ENCODE results near the gene DYNLT3. TPM values are rescaled to one million over a fixed set of nuclear protein-coding genes. Genes with fewer than 3 reads are reported as not detected.

The DYNLT3 gene
- total RNA-seq, 2 experiments from 2014 or later = 12.7 to 13.1 TPM

DNA sequence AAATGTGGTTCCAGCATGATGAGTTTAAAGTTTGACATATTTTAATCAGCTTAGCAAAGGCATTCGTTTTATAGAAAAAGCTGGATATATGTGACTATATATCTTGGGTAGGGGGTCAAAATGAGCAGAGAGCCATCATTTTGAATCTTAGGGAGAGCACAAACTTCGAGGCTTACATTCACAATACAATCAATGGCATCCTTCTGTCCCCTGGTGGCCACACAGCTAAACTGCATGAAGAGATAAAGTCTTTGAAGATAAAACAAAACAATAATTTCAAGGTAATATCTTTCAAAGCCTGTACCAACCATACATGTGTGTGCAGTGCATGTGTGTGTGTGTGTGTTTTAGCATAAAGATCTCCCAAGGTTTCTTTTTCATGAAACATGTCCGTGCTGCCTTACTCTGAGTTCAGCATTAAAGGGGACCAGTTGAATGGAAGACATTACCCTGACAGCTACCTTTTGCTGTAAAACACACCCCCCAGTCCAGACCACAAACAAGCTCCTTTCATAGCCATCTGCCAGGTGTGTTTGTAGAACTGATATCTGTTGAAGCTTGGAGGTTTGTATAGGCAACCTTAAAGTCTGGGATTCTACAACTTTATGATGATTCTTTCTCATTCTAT lies 22.0 kb downstream of the DYNLT3 start:
- CTCF ChIA-PET = interaction anchor here (0.7 to 4.5 kb wide), 13 partner anchors 10 to 84 kb away, joined by 3 to 44 read pairs (median 3); no protein-coding TSS in a partner anchor
- Mint-ChIP-seq H3K27ac (peak overlapping the region; percentile 72), H3K36me3 (ENCODE audit: low read depth) (no peaks in the 10 kb centered on the region), H3K4me3 (no peak overlapping the region), H3K27me3 (no peaks in the 10 kb centered on the region), H3K4me1 (peaks cover 26% of the 10 kb centered on the region), H3K9me3 (peaks cover 4% of the 10 kb centered on the region)
- DNase-seq = peak; percentile 62
- POLR2A ChIA-PET = no interaction called here

DNA sequence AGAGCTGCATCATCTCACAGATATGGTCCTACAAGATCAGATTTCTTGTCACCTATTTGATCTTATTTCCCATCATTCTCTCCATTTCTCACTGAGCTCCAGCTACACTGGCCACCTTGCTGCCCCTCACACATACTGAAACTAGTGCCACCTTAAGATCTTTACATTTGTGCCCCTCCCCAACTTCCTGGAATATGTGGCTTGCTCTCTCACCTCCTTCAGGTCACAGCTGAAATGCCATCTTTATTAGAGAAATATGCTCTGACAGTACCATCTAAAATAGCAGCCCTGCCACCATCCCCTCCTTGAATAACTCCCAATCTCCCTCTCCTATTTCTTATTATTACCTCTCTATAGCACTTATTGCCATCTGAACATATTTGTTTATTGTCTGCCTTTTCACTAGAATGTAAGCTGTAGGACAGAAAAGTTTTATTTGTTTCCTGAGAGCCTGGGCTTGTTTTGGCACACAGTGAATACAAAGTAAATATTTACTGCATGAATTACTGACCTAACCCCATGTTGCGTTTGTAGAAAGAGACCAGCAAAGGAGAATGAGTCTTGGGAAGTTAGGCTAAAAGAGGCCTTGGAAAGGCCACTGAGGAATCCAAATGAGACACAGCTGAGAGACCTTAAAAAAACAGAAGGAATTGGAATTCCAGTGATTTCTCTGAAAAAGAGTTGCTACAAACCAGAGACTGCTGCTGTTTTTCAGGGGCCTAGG lies 22.7 kb downstream of the DYNLT3 start:
- Mint-ChIP-seq H3K4me1 (peaks cover 22% of the 10 kb centered on the region), H3K36me3 (ENCODE audit: low read depth) (no peaks in the 10 kb centered on the region), H3K4me3 (no peak overlapping the region), H3K27me3 (no peaks in the 10 kb centered on the region), H3K9me3 (peaks cover 5% of the 10 kb centered on the region), H3K27ac (peak overlapping the region; percentile 72)
- CTCF ChIA-PET = interaction anchor here (0.5 to 4.5 kb wide), 13 partner anchors 10 to 174 kb away, joined by 3 to 44 read pairs (median 3); no protein-coding TSS in a partner anchor
- POLR2A ChIA-PET = no interaction called here
- no peak for DNase-seq

DNA sequence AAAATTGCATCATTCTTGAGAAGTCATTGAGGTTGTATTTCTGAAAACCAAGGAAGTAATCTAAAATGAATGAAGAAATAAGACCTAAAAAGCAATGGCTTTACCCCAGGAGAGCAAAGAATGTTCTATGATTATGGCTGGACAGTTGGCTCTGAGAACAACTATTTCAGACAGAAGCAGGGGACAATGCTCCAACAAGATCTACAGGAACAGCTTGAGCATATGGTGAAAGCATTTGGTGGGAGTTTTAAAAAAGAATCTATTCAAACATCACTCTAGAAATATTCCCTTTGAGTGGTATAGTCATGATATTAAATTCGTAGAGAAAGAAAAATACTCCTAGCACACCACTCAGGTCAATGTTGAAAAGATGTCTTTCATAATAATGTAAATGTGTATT lies 26.7 kb downstream of the DYNLT3 start:
- no peak for DNase-seq
- no peaks in the 10 kb centered on the region for H3K27me3 Mint-ChIP-seq
- H3K4me3 Mint-ChIP-seq = no peak overlapping the region
- peaks cover 5% of the 10 kb centered on the region for H3K9me3 Mint-ChIP-seq
- no peaks in the 10 kb centered on the region for H3K36me3 Mint-ChIP-seq (ENCODE audit: low read depth)
- H3K27ac Mint-ChIP-seq = peak overlapping the region; percentile 9
- ChIA-PET CTCF (no interaction called here), POLR2A (no interaction called here)
- H3K4me1 Mint-ChIP-seq = peaks cover 20% of the 10 kb centered on the region

DNA sequence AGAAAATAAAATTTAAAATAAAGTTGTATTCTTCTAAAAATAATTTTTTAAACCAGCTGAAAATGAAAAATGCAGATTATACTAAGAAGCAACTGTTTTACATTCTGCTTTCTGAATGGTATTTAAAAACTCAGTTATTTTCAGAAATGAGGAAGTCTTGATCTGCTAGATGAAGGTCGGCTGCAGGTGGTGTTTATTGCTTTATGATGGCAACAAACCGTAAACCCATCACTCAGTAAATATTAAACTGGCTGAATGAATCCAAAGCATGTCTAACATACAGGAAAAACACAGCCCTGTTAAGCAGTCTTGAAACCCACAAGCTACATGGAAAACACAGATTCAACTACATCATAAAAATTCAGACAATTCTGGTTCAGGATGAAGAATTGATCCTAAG lies 29.3 kb downstream of the DYNLT3 start:
- H3K36me3 Mint-ChIP-seq (ENCODE audit: low read depth) = no peaks in the 10 kb centered on the region
- H3K9me3 Mint-ChIP-seq = peaks cover 5% of the 10 kb centered on the region
- H3K4me3 Mint-ChIP-seq = no peak overlapping the region
- no peaks in the 10 kb centered on the region for H3K27me3 Mint-ChIP-seq
- no peak overlapping the region for H3K27ac Mint-ChIP-seq
- POLR2A ChIA-PET = no interaction called here
- no peak for DNase-seq
- CTCF ChIA-PET = no interaction called here
- H3K4me1 Mint-ChIP-seq = peaks cover 4% of the 10 kb centered on the region

DNA sequence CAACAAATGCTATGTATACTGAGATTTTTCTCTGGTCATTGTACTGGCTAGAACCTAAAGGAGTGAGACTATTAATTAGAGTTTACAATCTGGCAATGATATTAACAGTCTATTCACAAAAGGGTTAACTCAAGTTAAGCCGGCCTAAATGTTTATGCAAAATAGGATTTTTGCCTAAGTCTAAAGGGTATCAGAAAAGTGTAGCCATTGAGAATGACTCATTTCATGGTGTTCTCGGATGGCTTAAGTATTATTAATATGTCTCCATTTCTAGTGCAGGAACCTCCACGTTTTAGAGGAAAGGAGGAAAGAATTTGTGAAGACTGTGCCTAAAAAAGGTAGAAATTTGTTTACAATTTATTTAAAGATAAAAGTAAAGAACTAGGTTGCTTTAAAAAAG lies 29.8 kb downstream of the DYNLT3 start:
- POLR2A ChIA-PET = no interaction called here
- Mint-ChIP-seq H3K9me3 (peaks cover 3% of the 10 kb centered on the region), H3K36me3 (ENCODE audit: low read depth) (no peaks in the 10 kb centered on the region), H3K4me1 (peaks cover 5% of the 10 kb centered on the region), H3K27me3 (no peaks in the 10 kb centered on the region), H3K4me3 (no peak overlapping the region), H3K27ac (no peak overlapping the region)
- DNase-seq = no peak
- CTCF ChIA-PET = interaction anchor here (1.1 kb wide), 1 partner anchor 72 kb away, joined by 4 read pairs; no protein-coding TSS in a partner anchor

DNA sequence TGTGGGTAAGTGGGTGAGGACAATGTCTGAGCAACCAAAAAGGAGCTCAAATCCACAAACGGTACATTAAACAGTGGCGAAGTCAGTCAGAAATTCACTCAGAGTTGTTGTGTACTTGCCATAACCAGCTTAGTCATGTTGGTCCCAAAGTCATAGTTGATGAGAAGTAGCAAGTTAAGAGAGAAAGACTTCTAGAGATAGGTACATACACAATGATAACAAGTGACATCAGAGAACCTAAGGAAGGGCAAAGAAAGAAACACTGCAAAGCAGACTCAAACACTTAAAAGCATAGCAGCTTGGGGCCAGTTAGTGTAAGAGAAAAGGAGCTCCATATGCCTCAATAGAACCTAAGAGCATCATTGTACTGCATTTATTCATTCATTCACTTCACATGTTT lies 30.2 kb downstream of the DYNLT3 start:
- Mint-ChIP-seq H3K4me1 (peaks cover 7% of the 10 kb centered on the region), H3K9me3 (peaks cover 2% of the 10 kb centered on the region), H3K27me3 (no peaks in the 10 kb centered on the region), H3K36me3 (ENCODE audit: low read depth) (no peaks in the 10 kb centered on the region), H3K4me3 (no peak overlapping the region), H3K27ac (no peak overlapping the region)
- no peak for DNase-seq
- CTCF ChIA-PET = interaction anchor here (1.1 kb wide), 1 partner anchor 72 kb away, joined by 4 read pairs; no protein-coding TSS in a partner anchor
- POLR2A ChIA-PET = no interaction called here

DNA sequence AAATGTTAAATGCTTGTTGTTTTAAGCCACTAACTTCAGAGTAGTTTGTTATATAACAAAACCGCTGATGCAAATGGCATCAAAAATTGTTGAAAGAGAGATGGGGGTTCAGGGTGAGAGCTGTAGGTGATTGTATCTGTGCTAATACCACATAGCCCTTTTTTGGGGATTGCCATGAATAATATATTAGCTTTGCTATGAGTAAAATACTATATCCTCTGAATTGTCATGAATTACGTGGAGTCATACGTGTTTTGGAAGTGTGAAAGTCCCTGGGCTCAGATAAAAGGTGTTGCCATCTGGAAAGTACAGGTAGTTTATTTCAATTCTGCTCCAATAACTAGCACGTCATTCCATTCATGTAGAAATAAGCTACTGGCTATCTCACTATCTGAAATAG lies 30.6 kb downstream of the DYNLT3 start:
- H3K9me3 Mint-ChIP-seq = peaks cover 2% of the 10 kb centered on the region
- H3K27ac Mint-ChIP-seq = no peak overlapping the region
- peaks cover 11% of the 10 kb centered on the region for H3K4me1 Mint-ChIP-seq
- H3K27me3 Mint-ChIP-seq = no peaks in the 10 kb centered on the region
- no peak overlapping the region for H3K4me3 Mint-ChIP-seq
- H3K36me3 Mint-ChIP-seq (ENCODE audit: low read depth) = no peaks in the 10 kb centered on the region
- no peak for DNase-seq
- POLR2A ChIA-PET = no interaction called here
- CTCF ChIA-PET = interaction anchor here (1.1 kb wide), 1 partner anchor 72 kb away, joined by 4 read pairs; no protein-coding TSS in a partner anchor

DNA sequence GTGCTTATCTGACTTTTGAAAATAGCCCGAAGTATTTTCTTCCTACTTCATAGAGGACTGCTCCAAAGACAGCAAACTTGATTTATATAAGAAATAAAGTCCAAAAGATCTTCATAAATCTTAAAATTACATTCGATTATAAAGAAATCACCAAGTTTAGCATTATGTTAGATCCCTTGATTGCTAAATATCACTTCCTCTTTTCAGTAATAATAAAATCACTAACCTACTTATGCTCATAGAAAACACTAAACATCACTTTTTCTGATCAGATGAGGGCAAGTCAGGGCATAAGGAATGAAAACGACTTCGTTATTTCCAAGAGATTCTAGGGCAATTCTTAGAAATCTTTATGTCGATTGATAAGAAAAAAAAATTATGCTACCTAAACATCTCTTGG lies 32.0 kb downstream of the DYNLT3 start:
- Mint-ChIP-seq H3K4me3 (no peak overlapping the region), H3K27ac (no peak overlapping the region), H3K36me3 (ENCODE audit: low read depth) (no peaks in the 10 kb centered on the region), H3K4me1 (peaks cover 19% of the 10 kb centered on the region), H3K27me3 (no peaks in the 10 kb centered on the region), H3K9me3 (peaks cover 1% of the 10 kb centered on the region)
- no peak for DNase-seq
- POLR2A ChIA-PET = no interaction called here
- CTCF ChIA-PET = interaction anchor here (1.4 kb wide), 1 partner anchor 10 kb away, joined by 3 read pairs; no protein-coding TSS in a partner anchor

DNA sequence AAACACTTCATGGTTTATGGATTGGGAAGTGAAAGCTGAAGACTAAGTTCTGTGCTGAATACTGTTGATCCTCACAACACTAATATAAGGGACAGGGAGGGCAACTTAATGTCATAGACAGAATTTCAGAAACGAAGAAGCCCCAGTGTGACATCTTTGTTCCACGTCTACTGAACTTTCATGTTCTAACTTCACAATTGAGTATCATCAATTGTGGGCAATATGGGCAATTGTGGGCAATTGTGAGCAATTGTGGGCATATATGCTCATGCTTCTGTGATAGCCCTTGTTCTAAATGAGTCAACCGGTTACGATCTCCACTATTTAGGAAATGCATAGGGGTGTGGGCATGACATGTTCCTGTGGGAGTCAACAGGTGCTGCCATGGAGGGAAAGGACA lies 33.8 kb downstream of the DYNLT3 start:
- Mint-ChIP-seq H3K27me3 (no peaks in the 10 kb centered on the region), H3K27ac (no peak overlapping the region), H3K4me3 (no peak overlapping the region), H3K4me1 (peaks cover 19% of the 10 kb centered on the region), H3K9me3 (no peaks in the 10 kb centered on the region), H3K36me3 (ENCODE audit: low read depth) (no peaks in the 10 kb centered on the region)
- DNase-seq = no peak
- ChIA-PET POLR2A (no interaction called here), CTCF (no interaction called here)

DNA sequence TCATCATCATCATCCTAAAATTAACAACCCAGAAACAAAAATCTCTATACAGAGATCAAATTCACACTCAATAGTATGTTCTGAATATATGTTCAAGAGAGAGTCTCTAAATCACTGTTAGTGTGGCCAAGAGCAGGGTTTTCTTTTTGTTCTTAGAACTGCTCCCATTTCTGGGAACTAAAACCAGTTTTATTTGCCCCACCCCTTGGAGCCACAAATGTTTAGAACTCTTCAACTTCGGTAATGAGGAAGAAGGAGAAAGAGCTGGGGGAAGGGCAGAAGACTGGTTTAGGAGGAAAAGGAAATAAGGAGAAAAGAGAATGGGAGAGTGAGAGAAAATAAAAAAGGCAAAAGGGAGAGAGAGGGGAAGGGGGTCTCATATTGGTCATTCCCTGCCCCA lies 35.3 kb downstream of the DYNLT3 start:
- Mint-ChIP-seq H3K4me3 (no peak overlapping the region), H3K4me1 (peaks cover 19% of the 10 kb centered on the region), H3K9me3 (no peaks in the 10 kb centered on the region), H3K27ac (no peak overlapping the region), H3K36me3 (ENCODE audit: low read depth) (no peaks in the 10 kb centered on the region), H3K27me3 (no peaks in the 10 kb centered on the region)
- no peak for DNase-seq
- ChIA-PET CTCF (no interaction called here), POLR2A (no interaction called here)

DNA sequence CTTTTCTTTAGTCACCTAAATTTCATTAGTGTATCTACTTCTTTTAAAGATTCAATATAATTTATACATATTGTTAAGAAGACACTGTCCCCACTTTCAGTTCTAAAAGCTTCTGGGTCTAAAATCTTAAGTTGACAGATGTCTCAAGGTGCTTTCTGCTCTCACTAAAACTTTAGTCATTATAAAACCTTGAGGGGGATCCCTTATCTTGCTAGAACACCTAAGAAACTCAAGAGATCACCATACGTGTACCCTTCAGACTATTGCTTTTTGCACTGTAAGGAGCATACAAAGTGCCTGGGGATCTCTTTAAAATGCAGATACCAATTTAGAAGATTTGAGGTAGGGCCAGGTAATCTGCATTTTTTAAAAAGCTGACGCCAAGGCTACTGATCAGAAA lies 37.4 kb downstream of the DYNLT3 start:
- no peaks in the 10 kb centered on the region for H3K27me3 Mint-ChIP-seq
- H3K27ac Mint-ChIP-seq = no peak overlapping the region
- no peak for DNase-seq
- H3K4me3 Mint-ChIP-seq = no peak overlapping the region
- peaks cover 19% of the 10 kb centered on the region for H3K4me1 Mint-ChIP-seq
- no peaks in the 10 kb centered on the region for H3K9me3 Mint-ChIP-seq
- CTCF ChIA-PET = no interaction called here
- POLR2A ChIA-PET = no interaction called here
- no peaks in the 10 kb centered on the region for H3K36me3 Mint-ChIP-seq (ENCODE audit: low read depth)

DNA sequence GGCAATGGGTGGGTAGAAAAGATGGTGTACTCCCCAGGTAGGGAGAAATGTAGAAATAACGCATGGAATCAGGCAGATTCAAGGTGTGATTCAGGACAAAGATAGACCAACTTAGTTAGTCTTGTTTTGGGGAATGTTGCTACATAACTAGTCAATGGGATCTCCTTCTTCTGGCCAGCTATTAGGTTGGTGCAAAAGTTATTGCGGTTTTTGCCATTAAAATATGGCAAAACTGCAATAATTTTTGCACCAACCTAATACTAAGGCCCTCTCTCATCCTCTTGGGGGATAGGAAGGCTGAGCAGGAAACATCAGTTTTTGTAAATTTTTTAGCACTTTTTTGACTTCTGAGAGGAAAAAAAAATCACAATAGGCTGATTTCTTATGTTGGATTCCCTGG lies 44.3 kb downstream of the DYNLT3 start:
- POLR2A ChIA-PET = no interaction called here

DNA sequence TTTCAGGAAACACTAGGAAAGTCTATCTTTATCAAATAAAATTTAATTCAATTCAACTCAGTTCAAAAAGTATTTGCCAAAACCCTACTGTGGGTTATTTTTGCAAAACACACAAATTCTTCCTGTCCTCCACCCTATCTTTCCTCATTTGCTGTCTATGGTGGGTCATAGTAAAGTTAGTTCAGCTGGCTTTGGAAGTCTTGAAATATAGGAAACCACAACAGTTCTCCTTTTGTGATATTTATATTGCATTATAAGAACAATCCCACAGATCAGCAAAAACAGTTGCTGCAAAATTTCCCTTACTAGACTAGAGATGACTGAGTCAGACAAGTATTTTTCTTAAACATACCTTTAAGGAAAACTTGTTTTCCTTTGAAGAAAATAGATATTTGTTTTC lies 45.3 kb downstream of the DYNLT3 start:
- ChIA-PET CTCF (interaction anchor here (0.7 kb wide), 1 partner anchor 22 kb away, joined by 3 read pairs; no protein-coding TSS in a partner anchor), POLR2A (no interaction called here)
- Mint-ChIP-seq H3K36me3 (ENCODE audit: low read depth) (no peaks in the 10 kb centered on the region), H3K4me1 (peaks cover under 1% of the 10 kb centered on the region), H3K27ac (no peak overlapping the region), H3K9me3 (no peaks in the 10 kb centered on the region), H3K27me3 (no peaks in the 10 kb centered on the region), H3K4me3 (no peak overlapping the region)
- DNase-seq = no peak

More for the DNA sequence above, 44.3 kb downstream of the DYNLT3 start:
- no peak for DNase-seq
- no peak overlapping the region for H3K27ac Mint-ChIP-seq
- CTCF ChIA-PET = no interaction called here
- H3K27me3 Mint-ChIP-seq = no peaks in the 10 kb centered on the region
- no peaks in the 10 kb centered on the region for H3K9me3 Mint-ChIP-seq
- no peak overlapping the region for H3K4me3 Mint-ChIP-seq
- no peaks in the 10 kb centered on the region for H3K4me1 Mint-ChIP-seq
- no peaks in the 10 kb centered on the region for H3K36me3 Mint-ChIP-seq (ENCODE audit: low read depth)

All from activated CD4-positive, alpha-beta T cell treated with anti-CD3 and anti-CD28 coated beads, Interleukin-2, amount 10 ng/mL, durations not matched to agents 7 days and 5 days (primary cell).